Esophagus squamous epithelium (tissue), 5 donors: ENCODE data around the gene KIF26B. TPM values are rescaled to one million over a fixed set of nuclear protein-coding genes. Genes with fewer than 3 reads are reported as not detected.
"Not testable (repeated sequence)": the region's sequence is repeated elsewhere in the genome, so short reads cannot be mapped to it uniquely, and the experiment has no call there.

ENCODE experiments used
- DNase-seq: peaks from one replicate; lab custom pipeline; 2025; lab: John Stamatoyannopoulos, UW
- H3K27ac ChIP-seq, 4 donors: fragments of 200-600 bp; sonication (generic); one replicate each; pipeline ENCODE4 v1.5.1; 2016 to 2019; ENCODE audit warnings: mild to moderate bottlenecking in 1 of 4
- H3K27me3 ChIP-seq, 4 donors: fragments of 200-600 bp; sonication (generic); 1 replicate in 3 of 4; 2 replicates in 1 of 4; pipeline versions ENCODE4 v1.5.1 to v1.6.0; 2017 to 2021; ENCODE audit warnings: antibody characterized with exemption in 1 of 4
- H3K36me3 ChIP-seq, 3 donors: fragments of 200-600 bp; sonication (generic); one replicate each; pipeline ENCODE4 v1.5.1; 2016 to 2019
- H3K4me1 ChIP-seq, 3 donors: fragments of 200-600 bp; sonication (generic); one replicate each; pipeline ENCODE4 v1.5.1; 2017 to 2019
- H3K4me3 ChIP-seq, 4 donors: fragments of 200-600 bp; sonication (generic); 1 replicate in 3 of 4; 2 replicates in 1 of 4; pipeline ENCODE4 v1.5.1; 2016 to 2019; ENCODE audit warnings: mild to moderate bottlenecking in 2 of 4, moderate library complexity in 1 of 4
- H3K9me3 ChIP-seq, 3 donors: fragments of 200-600 bp; sonication (generic); one replicate each; pipeline ENCODE4 v1.5.1; 2016 to 2019
- POLR2A ChIP-seq, 4 donors: fragments of 450-650 bp; IDR thresholded peaks; one replicate each; pipeline ENCODE4 v1.6.1; 2017; ENCODE audit warnings: antibody characterized with exemption in 4 of 4, mild to moderate bottlenecking in 4 of 4, moderate library complexity in 3 of 4
- WGBS, 2 donors: methylation state at CpG; one replicate each; pipeline ENCODE4 v1.1.5; 2018; 5-methylcytosine and 5-hydroxymethylcytosine counted together
- intact Hi-C: fragments of 100-400 bp; cut with DNase I; formaldehyde crosslinking; loops from one replicate; pipeline ENCODE4 v1.15.0; 2022
- total RNA-seq, 4 donors: library from RNA; depleted of rRNA; stranded (reverse); fragments of >200 nt; gene quantifications; one replicate each; pipeline ENCODE4 v1.1.0, GENCODE V29; 2016
- TF ChIP-seq, protein P1 (sequence below), 6 experiments: fragments of 450-650 bp in 4 of 6; fragments of 200-600 bp in 2 of 6; sonication (generic) in 2 of 6; IDR thresholded peaks; one replicate each; pipeline ENCODE4 v1.5.1; 2016 to 2019; ENCODE audit warnings: antibody characterized with exemption in 6 of 6, mild to moderate bottlenecking in 4 of 6, moderate library complexity in 4 of 6
- donor health status: DM: yes; HTN: yes; CAD: no.

The KIF26B gene
- total RNA-seq, 4 donors from 2014 or later: 0.23 to 2.7 (median 1.0) TPM

DNA sequence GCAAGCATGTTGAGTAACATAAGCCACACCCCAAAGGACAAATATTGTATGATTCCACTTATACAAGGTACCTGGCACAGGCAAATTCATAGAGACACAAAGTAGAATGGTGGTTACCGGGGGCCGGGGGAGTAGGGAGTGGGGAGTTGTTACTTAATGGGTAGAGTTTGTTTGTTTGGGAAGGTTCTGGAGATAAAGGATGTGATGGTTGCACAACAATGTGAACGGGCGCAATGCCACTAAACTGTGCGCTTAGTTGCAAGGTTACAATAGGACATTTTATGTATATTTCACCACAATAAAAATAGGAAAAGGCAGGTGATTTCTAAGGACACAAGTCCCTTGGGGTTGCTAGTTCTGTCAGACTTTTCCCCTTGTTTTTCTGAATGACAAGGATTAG, 516.6 kb downstream of the KIF26B start:
- no peaks in the 10 kb centered on the region for H3K36me3 ChIP-seq
- WGBS, 2 donors: 92 to 95% methylated on average over 5 of the region's 5 CpGs
- intact Hi-C loops: no loop called here
- TF ChIP-seq, protein P1, sequence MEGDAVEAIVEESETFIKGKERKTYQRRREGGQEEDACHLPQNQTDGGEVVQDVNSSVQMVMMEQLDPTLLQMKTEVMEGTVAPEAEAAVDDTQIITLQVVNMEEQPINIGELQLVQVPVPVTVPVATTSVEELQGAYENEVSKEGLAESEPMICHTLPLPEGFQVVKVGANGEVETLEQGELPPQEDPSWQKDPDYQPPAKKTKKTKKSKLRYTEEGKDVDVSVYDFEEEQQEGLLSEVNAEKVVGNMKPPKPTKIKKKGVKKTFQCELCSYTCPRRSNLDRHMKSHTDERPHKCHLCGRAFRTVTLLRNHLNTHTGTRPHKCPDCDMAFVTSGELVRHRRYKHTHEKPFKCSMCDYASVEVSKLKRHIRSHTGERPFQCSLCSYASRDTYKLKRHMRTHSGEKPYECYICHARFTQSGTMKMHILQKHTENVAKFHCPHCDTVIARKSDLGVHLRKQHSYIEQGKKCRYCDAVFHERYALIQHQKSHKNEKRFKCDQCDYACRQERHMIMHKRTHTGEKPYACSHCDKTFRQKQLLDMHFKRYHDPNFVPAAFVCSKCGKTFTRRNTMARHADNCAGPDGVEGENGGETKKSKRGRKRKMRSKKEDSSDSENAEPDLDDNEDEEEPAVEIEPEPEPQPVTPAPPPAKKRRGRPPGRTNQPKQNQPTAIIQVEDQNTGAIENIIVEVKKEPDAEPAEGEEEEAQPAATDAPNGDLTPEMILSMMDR (IDR thresholded peaks at IDR 0.05): no peak
- TF ChIP-seq POLR2A (IDR thresholded peaks at IDR 0.05): no peak
- H3K27me3 ChIP-seq: no peaks in the 10 kb centered on the region
- H3K4me1 ChIP-seq: no peaks in the 10 kb centered on the region
- H3K4me3 ChIP-seq: no peak overlapping the region
- H3K27ac ChIP-seq: no peak overlapping the region
- no peaks in the 10 kb centered on the region for H3K9me3 ChIP-seq
- DNase-seq: no peak

DNA sequence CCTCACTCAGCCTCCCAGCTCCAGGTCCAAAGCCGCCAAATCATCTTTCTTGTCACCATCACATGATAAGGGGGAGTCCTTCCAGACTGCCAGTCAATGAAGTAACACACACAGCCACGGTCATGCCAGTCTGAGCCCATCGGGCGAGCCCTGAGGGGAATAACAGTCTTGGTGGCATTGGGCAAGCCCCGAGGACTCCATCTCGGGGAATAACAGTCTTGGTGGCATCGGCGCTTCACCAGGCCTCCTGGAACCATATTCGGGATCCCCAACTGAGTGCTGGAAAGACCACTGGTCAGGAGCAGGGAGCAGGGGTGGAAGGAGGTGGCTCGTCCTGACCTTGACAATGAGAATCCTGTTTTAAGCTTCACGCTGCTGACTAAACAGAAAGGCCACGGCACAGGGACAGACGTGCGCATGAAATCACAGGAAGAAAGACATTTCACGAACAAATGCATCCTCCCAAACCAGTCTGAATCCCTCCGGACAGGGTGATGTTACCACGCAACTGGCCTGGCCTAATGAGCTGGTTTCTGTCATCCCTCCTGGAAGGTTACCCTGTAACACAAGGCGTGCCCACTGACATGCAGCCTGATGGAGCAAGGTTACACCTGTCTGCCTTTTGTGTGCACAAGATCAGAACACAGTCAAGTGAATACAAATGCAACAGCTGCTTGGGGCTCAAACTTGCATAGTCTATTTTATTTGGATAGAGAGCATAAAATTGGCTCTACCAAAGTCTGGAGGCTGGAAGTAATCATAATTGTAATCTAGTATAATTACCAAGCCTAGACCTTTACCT, 517.4 kb downstream of the KIF26B start:
- no peak for DNase-seq
- H3K4me1 ChIP-seq: no peaks in the 10 kb centered on the region
- no peaks in the 10 kb centered on the region for H3K27me3 ChIP-seq
- intact Hi-C loops: no loop called here
- no peaks in the 10 kb centered on the region for H3K36me3 ChIP-seq
- no peak overlapping the region for H3K27ac ChIP-seq
- WGBS, 2 donors: 87 to 89% methylated on average over 9 to 14 of the region's 18 CpGs
- no peak for TF ChIP-seq POLR2A (IDR thresholded peaks at IDR 0.05)
- TF ChIP-seq, protein P1 (IDR thresholded peaks at IDR 0.05): no peak
- H3K9me3 ChIP-seq: no peaks in the 10 kb centered on the region
- H3K4me3 ChIP-seq: no peak overlapping the region

DNA sequence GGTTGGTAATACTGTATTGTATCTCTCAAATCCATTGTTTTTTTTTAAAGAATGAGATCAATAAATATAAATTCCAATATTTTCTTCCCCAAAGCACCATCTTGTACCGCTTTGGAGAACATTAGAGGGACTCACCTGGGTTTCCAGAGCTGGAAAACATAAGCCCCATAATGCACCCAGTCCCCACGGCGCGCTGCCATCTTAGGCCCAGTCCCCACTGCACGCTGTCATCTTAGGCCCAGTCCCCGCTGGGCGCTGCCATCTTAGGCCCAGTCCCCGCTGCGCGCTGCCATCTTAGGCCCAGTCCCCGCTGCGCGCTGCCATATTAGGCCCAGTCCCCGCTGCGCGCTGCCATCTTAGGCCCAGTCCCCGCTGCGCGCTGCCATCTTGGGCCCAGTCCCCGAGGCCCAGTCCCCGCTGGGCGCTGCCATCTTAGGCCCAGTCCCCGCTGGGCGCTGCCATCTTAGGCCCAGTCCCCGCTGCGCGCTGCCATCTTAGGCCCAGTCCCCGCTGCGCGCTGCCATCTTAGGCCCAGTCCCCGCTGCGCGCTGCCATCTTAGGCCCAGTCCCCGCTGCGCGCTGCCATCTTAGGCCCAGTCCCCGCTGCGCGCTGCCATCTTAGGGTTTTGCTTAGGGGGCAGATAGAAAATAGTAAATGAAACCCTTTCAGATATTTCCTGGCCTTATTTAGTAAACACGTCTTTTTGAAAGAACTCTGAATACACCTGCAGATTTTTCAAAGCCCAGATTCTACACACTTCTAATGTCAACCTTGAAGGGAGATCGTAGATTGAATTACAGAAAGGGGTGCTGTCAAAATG, 518.3 kb downstream of the KIF26B start:
- 95 to 97% methylated on average over 15 to 30 of the region's 41 CpGs for WGBS, 2 donors
- H3K9me3 ChIP-seq, H3K27me3 ChIP-seq, DNase-seq, intact Hi-C loops, H3K27ac ChIP-seq, H3K4me1 ChIP-seq, H3K4me3 ChIP-seq, H3K36me3 ChIP-seq: not testable (repeated sequence)

DNA sequence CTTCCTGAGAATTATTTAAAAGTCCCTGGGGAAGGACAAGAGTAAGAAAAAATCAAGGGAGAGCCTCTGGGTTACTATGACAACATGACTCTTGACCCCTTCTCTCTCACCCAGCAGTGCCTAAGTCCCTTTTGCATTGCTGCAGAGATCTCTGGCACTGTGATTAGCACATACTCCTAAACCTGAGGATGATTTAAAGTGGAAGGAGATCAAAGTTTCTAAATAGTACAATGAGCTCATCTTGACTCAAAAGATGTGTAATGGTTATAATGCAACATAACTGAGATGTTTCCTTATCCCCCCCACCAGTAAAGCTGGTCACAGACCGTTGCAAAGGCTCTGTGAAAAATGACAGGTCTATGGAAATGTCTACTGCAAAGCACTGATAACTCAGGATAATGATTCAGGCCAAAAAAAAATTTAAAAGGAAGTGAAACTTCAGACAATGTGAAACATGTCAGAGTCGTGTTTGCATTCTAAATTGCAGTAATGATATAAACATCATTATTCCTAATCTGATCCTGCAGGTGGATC, 519.2 kb downstream of the KIF26B start:
- 26 to 30% methylated on average over 2 of the region's 2 CpGs for WGBS, 2 donors
- Histone ChIP-seq H3K36me3 (no peaks in the 10 kb centered on the region), H3K27ac (no peak overlapping the region), H3K27me3 (no peaks in the 10 kb centered on the region), H3K4me1 (no peaks in the 10 kb centered on the region), H3K4me3 (no peak overlapping the region), H3K9me3 (no peaks in the 10 kb centered on the region)
- no peak for TF ChIP-seq POLR2A (IDR thresholded peaks at IDR 0.05)
- TF ChIP-seq, protein P1 (IDR thresholded peaks at IDR 0.05): no peak
- no peak for DNase-seq
- intact Hi-C loops: no loop called here

DNA sequence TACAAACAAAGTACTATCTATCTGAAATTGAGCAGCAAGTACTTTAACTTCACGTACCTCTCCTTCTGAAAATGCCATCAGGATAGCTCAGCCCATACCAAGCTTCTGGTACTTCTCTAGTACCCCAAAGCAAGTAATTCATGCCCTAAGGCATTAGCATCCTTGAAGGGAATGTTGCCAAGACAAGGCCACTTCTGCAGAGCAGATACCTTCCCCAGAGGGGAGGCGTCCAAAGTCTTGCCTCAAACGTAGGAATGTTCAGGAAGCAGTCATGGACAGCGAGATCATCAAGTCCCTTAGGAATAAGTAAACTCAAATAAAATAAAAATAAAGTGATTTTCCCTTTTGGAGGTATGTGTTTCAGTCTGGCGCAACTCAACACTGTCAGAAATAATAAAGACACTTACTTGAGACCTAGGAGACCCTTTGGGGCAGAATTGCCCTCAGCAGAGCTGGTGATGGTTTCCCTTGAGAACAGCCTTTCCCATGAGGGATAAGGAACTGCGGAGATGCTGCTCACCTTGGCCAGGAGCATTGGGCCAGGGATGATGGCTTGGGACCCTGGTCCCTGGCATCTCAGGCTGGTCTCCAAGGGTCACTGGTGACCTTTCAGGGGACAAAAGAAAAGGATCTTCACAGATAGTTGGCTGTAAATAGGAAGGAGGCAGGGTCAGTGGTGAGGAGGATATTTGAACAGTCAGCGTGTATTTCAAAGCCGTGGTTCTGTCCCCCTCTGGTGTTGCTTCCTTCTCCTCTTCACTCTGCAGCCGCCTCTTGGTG, 522.9 kb downstream of the KIF26B start:
- WGBS, 2 donors: 73 to 98% methylated on average over 9 of the region's 9 CpGs
- TF ChIP-seq, protein P1 (IDR thresholded peaks at IDR 0.05): no peak
- no peak for TF ChIP-seq POLR2A (IDR thresholded peaks at IDR 0.05)
- no peaks in the 10 kb centered on the region for H3K9me3 ChIP-seq
- no peaks in the 10 kb centered on the region for H3K4me1 ChIP-seq
- no peaks in the 10 kb centered on the region for H3K36me3 ChIP-seq
- no peaks in the 10 kb centered on the region for H3K27me3 ChIP-seq
- no peak overlapping the region for H3K27ac ChIP-seq
- no peak overlapping the region for H3K4me3 ChIP-seq
- intact Hi-C loops: no loop called here
- DNase-seq: no peak
